A549 (cell line): ENCODE measurements around the gene PFAS.

Experiments used
- CTCF ChIP-seq: fragments of >200 bp; sonication (Bioruptor Twin); formaldehyde crosslinking; IDR thresholded peaks from 3 replicates; pipeline ENCODE4 v1.5.1; 2016
- FOSL2 ChIP-seq, 2 experiments: fragments of 450-650 bp in 1 of 2; fragments of >200 bp in 1 of 2; sonication (Bioruptor Twin) in 1 of 2; formaldehyde crosslinking; IDR thresholded peaks; 2 replicates each; pipeline versions ENCODE4 v1.5.0 to v1.6.1; 2016 to 2020; ENCODE audit warnings: mild to moderate bottlenecking in 1 of 2, moderate library complexity in 1 of 2
- HDAC2 ChIP-seq: fragments of 200-600 bp; sonication (generic); IDR thresholded peaks from 2 replicates; pipeline ENCODE4 v1.6.1; 2016
- HES2 ChIP-seq: fragments of >200 bp; sonication (Bioruptor Twin); formaldehyde crosslinking; IDR thresholded peaks from 2 replicates; pipeline ENCODE4 v1.6.1; 2016
- JUNB ChIP-seq: fragments of >200 bp; sonication (Bioruptor Twin); formaldehyde crosslinking; IDR thresholded peaks from 2 replicates; pipeline ENCODE4 v1.6.1; 2016
- KDM5A ChIP-seq: fragments of 200-600 bp; sonication (generic); IDR thresholded peaks from 2 replicates; pipeline ENCODE4 v1.6.1; 2016; ENCODE audit warnings: antibody characterized with exemption, mild to moderate bottlenecking
- NFE2L2 ChIP-seq: fragments of 150-350 bp; conservative IDR thresholded peaks from 2 replicates; pipeline ENCODE4 v1.6.1; 2014; ENCODE audit warnings: low read length
- NR3C1 ChIP-seq: fragments of >200 bp; sonication (Bioruptor Twin); formaldehyde crosslinking; IDR thresholded peaks from 3 replicates; pipeline ENCODE4 v1.6.1; 2017
- PBX3 ChIP-seq: IDR thresholded peaks from 2 replicates; pipeline ENCODE4 v1.6.1; 2012
- RAD21 ChIP-seq, 2 experiments: fragments of >200 bp in 1 of 2; sonication (Bioruptor Twin) in 1 of 2; formaldehyde crosslinking in 1 of 2; IDR thresholded peaks in 1 of 2; conservative IDR thresholded peaks in 1 of 2; 2 replicates in 1 of 2; 3 replicates in 1 of 2; pipeline ENCODE4 v1.6.1; 2012 to 2018; ENCODE audit warnings: inconsistent platforms in 1 of 2
- REST ChIP-seq: fragments of 200-600 bp; sonication (generic); IDR thresholded peaks from 2 replicates; pipeline ENCODE4 v1.6.1; 2016; ENCODE audit warnings: antibody characterized with exemption, mild to moderate bottlenecking, moderate library complexity
- SMC3 ChIP-seq: fragments of >200 bp; sonication (Bioruptor Twin); formaldehyde crosslinking; IDR thresholded peaks from 3 replicates; pipeline ENCODE4 v1.6.1; 2018; ENCODE audit warnings: inconsistent platforms

GRCh38 chr17:8237175-8237574, 11.9 kb upstream of the PFAS start:
- no peak for TF ChIP-seq REST
- no peak for TF ChIP-seq NFE2L2
- no peak for TF ChIP-seq HES2
- TF ChIP-seq NR3C1: no peak
- TF ChIP-seq JUNB: no peak
- TF ChIP-seq FOSL2 (IDR thresholded peaks at IDR 0.05): no peak
- TF ChIP-seq FOSL2 (CRISPR knock-in tag; IDR thresholded peaks at IDR 0.05): no peak
- TF ChIP-seq KDM5A: no peak
- no peak for TF ChIP-seq CTCF
- no peak for TF ChIP-seq PBX3
- TF ChIP-seq HDAC2: no peak
- no peak for TF ChIP-seq SMC3
- no peak for TF ChIP-seq RAD21 (conservative IDR thresholded peaks at IDR 0.05 in 1 of 2, IDR thresholded peaks at IDR 0.05 in 1 of 2)
